PFSK-1 (cell line): Measurements from ENCODE around the gene METTL24.

ENCODE experiments used
- FOXP2 ChIP-seq: optimal IDR thresholded peaks from 2 replicates; pipeline ENCODE3; 2011; ENCODE audit warnings: borderline replicate concordance, control low read depth, inconsistent platforms; ENCODE audit not compliant: insufficient read depth; ENCODE audit errors: extremely low read length, extremely low read depth
- POLR2AphosphoS5 ChIP-seq: IDR thresholded peaks from 2 replicates; pipeline ENCODE4 v1.6.1; 2012; ENCODE audit warnings: low read depth, mild to moderate bottlenecking, control low read depth, low read length, moderate library complexity
- REST ChIP-seq, 2 experiments: IDR thresholded peaks; 2 replicates each; pipeline versions ENCODE4 v1.6.1 to v1.8.0; 2011 to 2012; ENCODE audit warnings: low read depth in 2 of 2, low read length in 2 of 2, control low read depth in 1 of 2, inconsistent platforms in 1 of 2, mild to moderate bottlenecking in 1 of 2, moderate library complexity in 1 of 2; ENCODE audit not compliant: insufficient read depth in 1 of 2
- SIN3A ChIP-seq: IDR thresholded peaks from 2 replicates; pipeline ENCODE4 v1.6.1; 2012; ENCODE audit warnings: mild to moderate bottlenecking, low read length, moderate library complexity, borderline replicate concordance; ENCODE audit not compliant: insufficient read depth
- TAF1 ChIP-seq: IDR thresholded peaks from 2 replicates; pipeline ENCODE4 v1.6.1; 2012; ENCODE audit warnings: low read length, control low read depth, borderline replicate concordance; ENCODE audit not compliant: insufficient read depth

METTL24 gene

GRCh38 chr6:110369066-110369465 is 10.9 kb upstream of the METTL24 start:
- TF ChIP-seq FOXP2, result no peak
- TF ChIP-seq SIN3A, result no peak
- no peak for TF ChIP-seq REST (IDR thresholded peaks at IDR 0.05; ENCODE audit: insufficient read depth in 1 of 2, low read depth in 2 of 2, low read length in 2 of 2)
- no peak for TF ChIP-seq TAF1
- no peak for TF ChIP-seq POLR2AphosphoS5

- no peak for TF ChIP-seq POLR2AphosphoS5
- TF ChIP-seq FOXP2, result no peak
- no peak for TF ChIP-seq SIN3A
Measured at GRCh38 chr6:110368284-110368683, 10.1 kb upstream of the METTL24 start.

- TF ChIP-seq TAF1 (no peak), SIN3A (no peak), POLR2AphosphoS5 (no peak), FOXP2 (no peak), REST (IDR thresholded peaks at IDR 0.05; ENCODE audit: insufficient read depth in 1 of 2, low read depth in 2 of 2, low read length in 2 of 2) (no peak)
Measured at GRCh38 chr6:110367825-110368224, 9.7 kb upstream of the METTL24 start.

GRCh38 chr6:110366975-110367374 is 8.8 kb upstream of the METTL24 start:
- no peak for TF ChIP-seq REST (IDR thresholded peaks at IDR 0.05; ENCODE audit: insufficient read depth in 1 of 2, low read depth in 2 of 2, low read length in 2 of 2)
- no peak for TF ChIP-seq SIN3A
- TF ChIP-seq POLR2AphosphoS5, result no peak

- TF ChIP-seq TAF1 (no peak), FOXP2 (no peak), SIN3A (no peak), POLR2AphosphoS5 (no peak), REST (IDR thresholded peaks at IDR 0.05; ENCODE audit: insufficient read depth in 1 of 2, low read depth in 2 of 2, low read length in 2 of 2) (no peak)
Measured at GRCh38 chr6:110366256-110366655, 8.1 kb upstream of the METTL24 start.
